Testis (tissue), 2 donors: ENCODE measurements around the gene UBE2B.

ENCODE experiments used
- CTCF ChIP-seq, 3 experiments: fragments of 450-650 bp in 2 of 3; fragments of 200-600 bp in 1 of 3; sonication (generic) in 1 of 3; IDR thresholded peaks; one replicate each; pipeline ENCODE4 v1.5.1; 2016 to 2019; ENCODE audit warnings: antibody characterized with exemption in 3 of 3, mild to moderate bottlenecking in 2 of 3, moderate library complexity in 1 of 3
- POLR2A ChIP-seq: fragments of 450-650 bp; IDR thresholded peaks from one replicate; pipeline ENCODE4 v1.6.1; 2017; ENCODE audit warnings: antibody characterized with exemption, mild to moderate bottlenecking, moderate library complexity

DNA sequence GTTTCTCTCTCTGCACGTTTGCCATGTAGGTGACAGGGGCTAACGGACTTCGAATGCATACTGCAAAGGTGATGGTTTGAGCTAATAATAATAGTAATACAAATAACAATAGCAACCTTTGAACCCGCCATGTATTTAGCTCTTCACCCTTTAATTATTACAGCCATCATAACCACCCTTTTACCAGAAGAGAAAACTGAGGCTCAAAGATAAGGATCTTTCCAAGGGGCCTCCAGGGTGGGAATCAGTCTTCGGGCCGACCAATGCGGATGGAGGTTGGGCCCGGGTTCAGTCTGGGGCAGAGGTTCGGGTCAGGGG, 39.8 kb downstream of the UBE2B start:
- no peak for TF ChIP-seq CTCF (IDR thresholded peaks at IDR 0.05)
- TF ChIP-seq POLR2A: no peak
